Brain microvascular endothelial cell (primary cell): ENCODE measurements around the gene LCP2.

Source experiments
- DNase-seq: peaks from one replicate; pipeline ENCODE4 v3.0.0-alpha.2; 2020
- H3K27ac ChIP-seq: fragments of 250-450 bp; sonication (Bioruptor Pico); 2 replicates; pipeline ENCODE4 v1.5.1; 2020; ENCODE audit warnings: mild to moderate bottlenecking, moderate library complexity
- H3K27me3 ChIP-seq: fragments of 250-450 bp; sonication (Bioruptor Pico); replicated peaks from 2 replicates; pipeline ENCODE4 v1.5.1; 2020; ENCODE audit warnings: mild to moderate bottlenecking
- H3K36me3 ChIP-seq: fragments of 250-450 bp; sonication (Bioruptor Pico); replicated peaks from 2 replicates; pipeline ENCODE4 v1.5.1; 2020; ENCODE audit warnings: mild to moderate bottlenecking
- H3K4me3 ChIP-seq: 2 replicates; pipeline ENCODE4 v1.5.1; 2011; ENCODE audit warnings: low read depth, mild to moderate bottlenecking, control low read depth, low read length, moderate library complexity
- in situ Hi-C: cut with HindIII; loops from 2 replicates; pipeline ENCODE4 v1.10.0; 2017; ENCODE audit warnings: low sequenced_read_pairs, low pct_ligation_motif_present
- TF ChIP-seq, protein P1 (sequence below): IDR thresholded peaks from 2 replicates; pipeline ENCODE4 v1.5.1; 2011; ENCODE audit warnings: low read depth, mild to moderate bottlenecking, moderate library complexity, low read length, control low read depth, inconsistent platforms; ENCODE audit errors: missing control alignments

Gene LCP2

DNA sequence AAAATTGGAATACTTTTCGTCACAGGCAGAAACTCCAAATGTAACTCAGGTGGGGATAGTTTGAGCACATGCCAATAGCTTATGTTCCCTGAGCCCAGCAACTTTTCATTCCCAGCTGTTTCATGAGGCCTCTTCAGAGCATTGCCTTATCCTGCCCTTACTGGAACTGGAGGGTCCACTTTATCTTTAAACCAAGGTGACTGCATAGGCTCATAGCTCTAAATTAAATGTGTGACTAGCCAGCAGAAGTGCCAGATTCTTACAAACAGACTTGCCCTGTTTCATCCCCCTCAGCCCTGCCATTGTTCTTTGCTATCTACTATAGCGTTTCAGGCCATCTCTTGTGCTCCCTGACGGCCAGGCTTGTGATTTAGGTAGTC, 8.1 kb upstream of the LCP2 start:
- no peaks in the 10 kb centered on the region for H3K36me3 ChIP-seq
- H3K27me3 ChIP-seq: no peaks in the 10 kb centered on the region
- no peak overlapping the region for H3K4me3 ChIP-seq
- DNase-seq: no peak
- H3K27ac ChIP-seq: no peak overlapping the region
- in situ Hi-C loops: no loop called here
- TF ChIP-seq, protein P1, sequence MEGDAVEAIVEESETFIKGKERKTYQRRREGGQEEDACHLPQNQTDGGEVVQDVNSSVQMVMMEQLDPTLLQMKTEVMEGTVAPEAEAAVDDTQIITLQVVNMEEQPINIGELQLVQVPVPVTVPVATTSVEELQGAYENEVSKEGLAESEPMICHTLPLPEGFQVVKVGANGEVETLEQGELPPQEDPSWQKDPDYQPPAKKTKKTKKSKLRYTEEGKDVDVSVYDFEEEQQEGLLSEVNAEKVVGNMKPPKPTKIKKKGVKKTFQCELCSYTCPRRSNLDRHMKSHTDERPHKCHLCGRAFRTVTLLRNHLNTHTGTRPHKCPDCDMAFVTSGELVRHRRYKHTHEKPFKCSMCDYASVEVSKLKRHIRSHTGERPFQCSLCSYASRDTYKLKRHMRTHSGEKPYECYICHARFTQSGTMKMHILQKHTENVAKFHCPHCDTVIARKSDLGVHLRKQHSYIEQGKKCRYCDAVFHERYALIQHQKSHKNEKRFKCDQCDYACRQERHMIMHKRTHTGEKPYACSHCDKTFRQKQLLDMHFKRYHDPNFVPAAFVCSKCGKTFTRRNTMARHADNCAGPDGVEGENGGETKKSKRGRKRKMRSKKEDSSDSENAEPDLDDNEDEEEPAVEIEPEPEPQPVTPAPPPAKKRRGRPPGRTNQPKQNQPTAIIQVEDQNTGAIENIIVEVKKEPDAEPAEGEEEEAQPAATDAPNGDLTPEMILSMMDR: no peak

DNA sequence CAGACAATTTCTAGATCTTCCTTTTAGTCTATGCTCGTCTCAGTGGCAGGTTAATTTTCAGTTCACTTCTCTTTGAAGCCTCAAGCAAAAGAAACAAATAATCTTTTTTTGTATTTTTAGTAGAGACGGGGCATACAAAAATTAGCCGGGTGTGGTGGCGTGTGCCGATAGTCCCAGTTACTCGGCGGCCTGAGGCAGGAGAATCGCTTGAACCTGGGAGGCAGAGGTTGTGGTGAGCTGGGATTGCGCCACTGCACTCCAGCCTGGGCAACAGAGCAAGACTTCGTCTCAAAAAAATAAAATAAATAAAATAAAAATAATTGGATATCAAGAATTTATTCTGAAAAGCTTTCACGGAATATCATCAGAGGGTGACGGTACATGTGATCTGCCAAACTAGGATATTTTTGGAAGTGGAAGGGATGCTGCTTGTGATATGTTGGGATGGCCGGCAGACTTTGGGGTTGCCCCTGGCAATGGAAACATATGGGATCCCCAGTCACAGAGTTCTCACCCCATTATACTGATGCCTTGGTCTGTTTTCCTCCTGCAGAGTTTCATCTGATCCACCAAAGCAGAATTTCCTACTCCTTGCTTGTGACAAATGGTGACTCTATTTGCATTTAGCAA, 7.6 kb upstream of the LCP2 start:
- Histone ChIP-seq H3K27me3 (no peaks in the 10 kb centered on the region), H3K4me3 (no peak overlapping the region), H3K27ac (no peak overlapping the region), H3K36me3 (no peaks in the 10 kb centered on the region)
- in situ Hi-C loops: no loop called here
- DNase-seq: no peak
- TF ChIP-seq, protein P1: no peak

DNA sequence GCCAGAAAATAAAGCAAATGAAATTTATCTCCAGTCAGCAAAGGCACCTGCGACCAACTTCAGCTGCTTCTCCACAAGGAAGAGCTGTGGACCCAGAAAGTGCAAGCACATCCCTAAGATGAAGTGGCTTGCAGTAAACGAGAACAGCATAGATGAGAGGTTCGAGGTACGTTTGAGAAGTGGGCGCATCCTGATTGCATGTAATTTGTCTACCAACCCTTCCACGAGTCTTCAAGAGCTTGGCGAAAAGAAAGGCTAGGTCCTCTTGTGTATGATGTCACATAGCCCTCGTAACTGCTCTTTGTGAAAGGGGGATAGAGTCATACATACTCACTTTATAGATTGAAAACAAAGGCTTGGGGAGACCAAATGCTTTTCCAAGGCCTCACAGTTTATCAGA, 6.0 kb upstream of the LCP2 start:
- H3K27me3 ChIP-seq: no peaks in the 10 kb centered on the region
- H3K4me3 ChIP-seq: no peak overlapping the region
- DNase-seq: no peak
- TF ChIP-seq, protein P1: no peak
- H3K27ac ChIP-seq: no peak overlapping the region
- in situ Hi-C loops: no loop called here
- H3K36me3 ChIP-seq: no peaks in the 10 kb centered on the region

DNA sequence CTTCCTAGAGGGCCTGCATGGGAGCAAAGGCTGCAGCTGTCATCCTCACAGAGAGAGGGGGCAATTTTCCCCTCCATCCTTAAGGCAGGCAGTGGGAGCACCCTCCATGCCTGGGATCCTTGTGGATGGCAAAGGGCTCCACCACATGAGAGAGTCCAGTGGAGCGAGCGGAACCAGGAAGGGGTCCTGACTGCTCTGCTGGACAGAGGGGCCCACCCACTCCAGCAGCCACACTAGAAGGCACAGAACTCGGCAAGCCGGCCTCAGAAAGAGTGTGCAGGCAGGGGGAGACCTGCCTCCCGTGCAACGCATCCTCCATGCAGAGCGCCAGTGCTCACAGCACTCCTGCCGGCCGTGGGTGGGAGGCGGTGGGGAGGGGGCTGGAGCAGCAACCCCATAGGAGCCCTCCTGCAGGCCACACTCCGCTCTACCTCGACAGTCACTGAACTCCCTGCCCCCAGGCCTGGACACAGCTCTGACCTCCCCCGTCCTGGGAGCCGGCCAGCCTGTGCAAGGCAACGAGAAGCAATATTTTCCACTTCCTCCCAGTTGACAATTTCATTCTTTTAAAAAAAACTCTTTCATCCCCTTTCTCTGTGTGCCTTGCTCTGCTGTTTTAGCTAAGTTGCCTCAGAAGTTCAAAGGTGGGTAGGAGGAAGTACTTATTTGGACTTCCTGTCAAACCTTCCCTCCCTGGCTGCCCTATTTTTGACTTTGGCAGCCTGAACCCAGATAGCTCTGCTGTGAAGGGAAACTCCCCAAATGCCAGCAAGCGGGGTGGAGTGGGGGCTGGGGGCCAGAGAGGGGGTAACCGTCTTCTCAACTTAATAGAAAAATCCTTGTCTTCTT, 5.3 kb upstream of the LCP2 start:
- H3K27me3 ChIP-seq: no peaks in the 10 kb centered on the region
- no peak for DNase-seq
- in situ Hi-C loops: no loop called here
- no peak overlapping the region for H3K27ac ChIP-seq
- no peak overlapping the region for H3K4me3 ChIP-seq
- TF ChIP-seq, protein P1: no peak
- H3K36me3 ChIP-seq: no peaks in the 10 kb centered on the region

DNA sequence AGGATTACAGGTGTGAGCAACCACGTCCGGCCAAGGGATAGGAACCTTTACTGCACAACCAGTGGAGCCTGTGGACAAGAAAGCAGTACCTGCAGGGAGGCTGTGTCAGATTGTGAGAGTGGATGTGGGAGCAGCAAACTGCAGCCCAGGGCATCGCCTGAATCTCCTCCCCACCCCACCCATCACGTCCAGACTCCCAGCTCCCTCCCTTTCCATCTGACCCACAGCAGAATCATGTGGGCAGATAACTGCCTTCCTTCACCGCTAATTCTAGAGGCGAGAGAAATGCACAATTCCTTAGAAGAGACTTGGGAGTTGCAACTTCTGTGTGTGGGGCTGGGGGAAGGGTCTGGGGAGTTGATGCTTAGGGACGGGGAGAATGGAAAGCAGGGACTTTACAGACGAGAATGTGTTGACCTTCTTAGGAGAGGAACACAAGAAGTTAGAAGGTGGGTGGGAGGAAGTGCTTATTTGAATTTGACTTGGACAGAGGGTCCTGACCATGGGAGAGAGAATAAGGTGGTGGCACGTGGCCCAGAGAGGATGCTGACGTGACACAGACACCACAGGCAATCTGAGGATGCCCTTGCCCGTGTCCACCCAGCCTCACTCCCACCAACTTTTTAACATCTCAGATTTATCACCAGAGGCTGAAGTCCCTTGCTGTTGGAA, 4.5 kb upstream of the LCP2 start:
- in situ Hi-C loops: no loop called here
- H3K27ac ChIP-seq: no peak overlapping the region

More for the DNA sequence above, 4.5 kb upstream of the LCP2 start:
- Histone ChIP-seq H3K36me3 (no peaks in the 10 kb centered on the region), H3K4me3 (no peak overlapping the region), H3K27me3 (no peaks in the 10 kb centered on the region)
- DNase-seq: no peak
- TF ChIP-seq, protein P1: no peak
